IPS-18a (cell line): ENCODE data around the gene PLXNA4.

ENCODE experiments used
- H3K27ac ChIP-seq: one replicate; pipeline ENCODE4 v1.5.1; 2013; ENCODE audit warnings: low read length
- H3K27me3 ChIP-seq: one replicate; pipeline ENCODE4 v1.6.1; 2013; ENCODE audit warnings: mild to moderate bottlenecking, low read length; ENCODE audit not compliant: control insufficient read depth, insufficient read depth
- H3K36me3 ChIP-seq: one replicate; pipeline ENCODE4 v1.6.1; 2013; ENCODE audit warnings: low read depth, low read length; ENCODE audit not compliant: control insufficient read depth
- H3K4me1 ChIP-seq: one replicate; pipeline ENCODE4 v1.6.1; 2013; ENCODE audit warnings: low read depth, low read length; ENCODE audit not compliant: control insufficient read depth
- H3K4me3 ChIP-seq: one replicate; pipeline ENCODE4 v1.5.1; 2013; ENCODE audit warnings: low read length
- H3K9ac ChIP-seq: one replicate; pipeline ENCODE4 v1.6.1; 2013; ENCODE audit warnings: mild to moderate bottlenecking, low read length, moderate library complexity
- H3K9me3 ChIP-seq: one replicate; pipeline ENCODE4 v1.6.1; 2013; ENCODE audit warnings: low read depth, low read length; ENCODE audit not compliant: control insufficient read depth

PLXNA4 gene

DNA sequence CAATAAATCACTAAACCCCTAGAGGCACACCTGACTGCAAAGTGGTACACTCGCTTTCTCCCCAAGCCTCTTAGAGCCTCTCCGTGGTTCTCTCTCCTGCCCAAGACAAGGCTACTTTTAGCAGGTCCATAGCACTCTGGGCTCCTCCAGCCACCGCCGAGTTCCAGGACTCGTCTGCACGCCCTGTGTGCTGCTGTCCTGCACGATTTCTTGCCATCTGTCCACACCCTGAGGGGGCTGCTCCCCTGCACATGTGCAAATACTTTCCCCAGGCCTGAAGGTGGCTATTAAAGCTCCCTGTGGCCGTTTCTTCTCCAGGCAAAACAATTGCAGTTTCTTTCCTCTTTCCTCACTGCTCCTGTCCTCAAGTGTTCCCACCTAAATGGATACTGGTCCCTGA lies 414.3 kb downstream of the PLXNA4 start:
- no peak overlapping the region for H3K4me3 ChIP-seq
- no peak overlapping the region for H3K27ac ChIP-seq
- no peaks in the 10 kb centered on the region for H3K36me3 ChIP-seq
- H3K27me3 ChIP-seq: no peaks in the 10 kb centered on the region
- H3K4me1 ChIP-seq: peaks cover 11% of the 10 kb centered on the region
- no peak overlapping the region for H3K9ac ChIP-seq
- no peaks in the 10 kb centered on the region for H3K9me3 ChIP-seq

DNA sequence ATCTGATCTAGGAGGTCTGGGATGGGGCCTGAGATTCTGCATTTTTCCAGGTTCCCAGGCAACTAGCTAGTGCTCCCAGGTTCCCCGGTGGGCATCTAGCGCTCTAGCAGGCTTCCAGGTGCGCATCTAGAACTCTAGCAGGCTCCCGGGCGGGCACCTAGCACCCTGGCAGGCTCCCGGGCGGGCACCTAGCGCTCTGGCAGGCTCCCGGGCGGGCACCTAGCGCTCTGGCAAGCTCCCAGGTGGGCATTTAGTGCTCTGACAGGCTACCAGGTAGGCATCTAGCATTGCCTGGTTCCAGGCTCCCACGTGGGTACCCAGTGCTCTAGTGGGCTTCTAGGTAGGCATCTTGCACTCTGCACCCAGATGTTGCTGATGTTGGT lies 414.7 kb downstream of the PLXNA4 start:
- no peaks in the 10 kb centered on the region for H3K9me3 ChIP-seq
- no peak overlapping the region for H3K4me3 ChIP-seq
- H3K36me3 ChIP-seq: no peaks in the 10 kb centered on the region
- peaks cover 11% of the 10 kb centered on the region for H3K4me1 ChIP-seq
- no peaks in the 10 kb centered on the region for H3K27me3 ChIP-seq
- H3K27ac ChIP-seq: no peak overlapping the region
- no peak overlapping the region for H3K9ac ChIP-seq

DNA sequence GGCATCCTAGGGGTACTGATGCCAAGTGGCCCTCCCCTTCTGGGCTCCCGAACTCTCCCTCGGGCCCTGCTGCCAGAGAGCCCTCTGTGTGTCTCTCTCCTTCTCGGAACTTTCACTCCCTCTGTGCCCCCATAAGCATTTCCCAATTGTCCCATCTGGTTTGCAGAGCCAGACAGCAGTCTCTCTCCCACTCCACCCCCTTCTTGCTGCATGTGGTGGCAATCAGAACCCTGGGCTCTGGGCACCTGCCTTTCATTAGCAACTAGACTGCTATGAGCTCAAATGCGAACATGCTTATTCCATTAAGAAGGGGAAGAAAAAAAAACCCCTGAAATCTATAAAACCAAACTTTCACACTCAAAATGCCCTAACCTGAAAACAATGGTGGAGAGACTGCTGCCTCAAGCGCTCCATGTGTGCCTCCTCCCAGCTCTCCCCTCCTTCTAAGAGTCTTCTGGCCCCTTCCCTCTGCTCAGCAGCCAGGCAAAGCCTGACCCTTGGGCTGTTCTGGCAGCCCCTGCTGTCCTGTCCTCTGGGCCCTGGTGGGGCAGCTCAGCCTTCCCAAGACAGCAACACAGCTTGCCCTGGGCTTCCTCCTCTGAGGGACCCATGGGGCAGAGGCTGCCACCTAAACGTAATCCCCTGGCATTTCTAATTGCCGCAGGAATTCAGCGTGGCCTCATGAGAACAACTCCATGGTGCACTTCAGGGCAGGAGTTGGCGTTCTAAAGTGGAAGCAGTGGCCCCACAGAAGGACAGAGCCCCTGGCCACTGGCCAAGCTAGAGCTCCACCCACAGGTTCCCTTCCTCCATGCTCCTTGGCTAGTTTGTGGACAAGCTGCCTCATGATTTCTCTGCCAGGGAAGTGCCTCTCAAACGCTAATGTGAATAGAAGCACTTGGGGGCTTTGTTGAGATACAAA lies 415.4 kb downstream of the PLXNA4 start:
- Histone ChIP-seq H3K4me3 (no peak overlapping the region), H3K27ac (no peak overlapping the region), H3K27me3 (no peaks in the 10 kb centered on the region), H3K9me3 (no peaks in the 10 kb centered on the region), H3K36me3 (no peaks in the 10 kb centered on the region), H3K4me1 (peaks cover 11% of the 10 kb centered on the region), H3K9ac (no peak overlapping the region)

DNA sequence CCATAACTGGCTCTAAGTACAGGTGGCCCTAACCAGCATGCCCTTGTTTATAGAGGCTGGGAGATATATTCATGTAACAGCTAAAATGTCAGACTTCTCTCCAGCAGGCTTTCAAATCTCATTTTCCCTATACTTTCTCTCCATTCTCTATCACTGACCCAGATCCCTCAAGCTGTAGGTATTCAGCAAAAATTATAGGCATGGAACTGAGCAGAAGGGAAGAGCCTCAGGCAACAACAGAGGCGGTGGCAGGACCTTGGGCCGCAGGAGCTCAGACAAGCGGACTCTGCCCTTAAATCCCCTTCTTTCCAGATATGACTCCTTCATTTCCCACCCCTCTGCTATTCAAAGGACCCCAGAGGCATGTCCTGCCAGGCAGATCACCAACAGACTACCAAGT lies 417.4 kb downstream of the PLXNA4 start:
- Histone ChIP-seq H3K27ac (no peak overlapping the region), H3K36me3 (no peaks in the 10 kb centered on the region), H3K9ac (no peak overlapping the region), H3K4me3 (no peak overlapping the region), H3K27me3 (no peaks in the 10 kb centered on the region), H3K4me1 (peaks cover 19% of the 10 kb centered on the region), H3K9me3 (no peaks in the 10 kb centered on the region)

DNA sequence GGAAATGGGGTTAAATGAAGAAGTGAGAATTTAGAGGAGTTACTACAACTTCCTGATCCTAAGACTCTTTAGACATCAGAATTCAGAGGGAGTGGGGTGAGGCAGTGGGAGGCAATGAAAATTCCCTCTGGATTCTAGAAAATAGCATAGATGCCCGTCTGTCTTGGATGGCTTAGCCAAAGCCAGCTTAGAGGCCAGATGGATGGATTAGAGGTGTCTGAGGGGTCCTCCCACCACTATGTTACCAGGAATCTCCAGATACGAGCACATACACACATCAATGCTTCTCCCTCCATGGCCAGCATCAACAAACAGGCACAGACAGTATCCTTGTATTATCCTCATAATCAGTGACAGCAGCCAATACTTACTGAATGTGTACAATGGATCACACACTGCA lies 418.1 kb downstream of the PLXNA4 start:
- Histone ChIP-seq H3K27me3 (no peaks in the 10 kb centered on the region), H3K27ac (no peak overlapping the region), H3K9me3 (no peaks in the 10 kb centered on the region), H3K4me1 (peaks cover 19% of the 10 kb centered on the region), H3K4me3 (no peak overlapping the region), H3K9ac (no peak overlapping the region), H3K36me3 (no peaks in the 10 kb centered on the region)

DNA sequence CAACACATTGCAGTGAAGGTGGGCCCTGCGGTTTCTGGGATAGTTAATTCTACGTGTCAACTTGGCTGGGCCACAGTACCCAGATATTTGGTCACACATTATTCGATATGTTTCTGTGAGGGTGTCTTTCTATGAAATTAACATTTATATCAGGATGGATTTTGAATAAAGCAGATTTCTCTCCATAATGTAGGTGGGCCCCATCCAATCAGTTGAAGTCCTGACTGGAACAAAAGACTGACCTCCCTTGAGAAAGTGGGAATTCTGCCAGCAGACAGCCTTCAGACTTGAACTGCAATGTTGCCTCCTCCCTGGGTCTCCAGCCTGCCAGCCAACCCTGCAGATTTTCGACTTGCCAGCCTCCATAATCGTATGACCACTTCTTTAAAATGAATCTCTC lies 420.6 kb downstream of the PLXNA4 start:
- no peaks in the 10 kb centered on the region for H3K27me3 ChIP-seq
- H3K9me3 ChIP-seq: no peaks in the 10 kb centered on the region
- no peak overlapping the region for H3K27ac ChIP-seq
- H3K9ac ChIP-seq: no peak overlapping the region
- no peaks in the 10 kb centered on the region for H3K36me3 ChIP-seq
- H3K4me3 ChIP-seq: no peak overlapping the region
- peaks cover 8% of the 10 kb centered on the region for H3K4me1 ChIP-seq

DNA sequence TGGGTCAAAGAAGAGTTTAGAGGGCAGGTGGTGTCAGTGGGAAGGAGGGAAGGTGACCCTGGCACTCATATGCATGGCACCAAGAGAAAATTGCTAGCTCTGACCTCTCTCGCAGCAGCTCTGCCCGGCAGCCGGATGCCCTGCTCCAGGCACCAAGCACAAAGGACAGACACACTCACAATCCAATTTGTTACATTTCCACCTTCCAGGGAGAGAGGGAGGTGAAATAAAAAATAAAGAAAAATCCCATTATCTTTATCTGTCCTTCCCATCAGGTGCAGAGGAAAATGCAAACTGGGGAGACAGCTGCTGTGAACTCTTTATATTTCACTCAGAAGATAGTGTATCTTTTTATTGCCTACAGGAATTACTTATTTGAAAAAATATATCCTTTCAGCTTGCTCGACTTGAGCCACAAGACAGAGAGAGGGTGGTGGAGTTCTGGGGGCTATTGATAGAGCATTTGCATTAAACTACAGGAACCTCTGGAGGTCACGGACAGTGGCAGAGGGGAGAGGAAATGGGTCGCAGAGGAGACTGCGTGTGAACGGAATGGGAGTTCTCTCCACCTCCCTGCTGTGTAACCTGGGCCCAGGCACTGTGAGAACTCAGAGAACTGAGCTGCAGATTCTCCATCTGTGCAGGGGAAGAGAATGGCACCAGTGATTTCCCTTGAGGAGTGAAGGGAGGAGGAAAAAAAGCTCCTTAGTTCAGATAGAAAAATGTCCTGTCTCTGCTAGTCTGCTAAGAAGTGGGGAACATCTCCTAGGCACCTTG lies 421.4 kb downstream of the PLXNA4 start:
- Histone ChIP-seq H3K27me3 (no peaks in the 10 kb centered on the region), H3K9ac (no peak overlapping the region), H3K36me3 (no peaks in the 10 kb centered on the region), H3K4me3 (no peak overlapping the region), H3K9me3 (no peaks in the 10 kb centered on the region), H3K4me1 (peaks cover 8% of the 10 kb centered on the region), H3K27ac (no peak overlapping the region)

DNA sequence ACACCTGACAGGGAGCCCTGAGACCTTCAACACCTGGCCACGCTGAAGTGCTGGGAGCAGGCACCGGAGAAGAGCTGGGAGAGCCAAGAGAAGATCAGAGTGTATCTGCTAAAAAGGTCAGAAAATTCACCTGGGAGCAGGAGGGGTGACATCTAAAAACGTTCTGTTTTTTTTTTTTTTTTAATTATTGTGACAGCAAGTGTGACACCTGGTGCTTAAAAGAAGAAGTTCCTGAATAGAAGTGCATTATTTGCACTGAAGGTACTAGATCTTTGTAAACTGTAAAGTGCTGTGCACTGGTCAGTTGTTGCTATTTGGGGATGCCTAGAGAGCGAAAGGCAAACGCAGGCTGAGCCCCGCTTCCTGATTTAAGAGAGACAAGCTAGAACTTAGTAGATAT lies 422.0 kb downstream of the PLXNA4 start:
- Histone ChIP-seq H3K27me3 (no peaks in the 10 kb centered on the region), H3K9me3 (no peaks in the 10 kb centered on the region), H3K27ac (no peak overlapping the region), H3K9ac (no peak overlapping the region), H3K4me1 (peaks cover 8% of the 10 kb centered on the region), H3K4me3 (no peak overlapping the region), H3K36me3 (no peaks in the 10 kb centered on the region)

DNA sequence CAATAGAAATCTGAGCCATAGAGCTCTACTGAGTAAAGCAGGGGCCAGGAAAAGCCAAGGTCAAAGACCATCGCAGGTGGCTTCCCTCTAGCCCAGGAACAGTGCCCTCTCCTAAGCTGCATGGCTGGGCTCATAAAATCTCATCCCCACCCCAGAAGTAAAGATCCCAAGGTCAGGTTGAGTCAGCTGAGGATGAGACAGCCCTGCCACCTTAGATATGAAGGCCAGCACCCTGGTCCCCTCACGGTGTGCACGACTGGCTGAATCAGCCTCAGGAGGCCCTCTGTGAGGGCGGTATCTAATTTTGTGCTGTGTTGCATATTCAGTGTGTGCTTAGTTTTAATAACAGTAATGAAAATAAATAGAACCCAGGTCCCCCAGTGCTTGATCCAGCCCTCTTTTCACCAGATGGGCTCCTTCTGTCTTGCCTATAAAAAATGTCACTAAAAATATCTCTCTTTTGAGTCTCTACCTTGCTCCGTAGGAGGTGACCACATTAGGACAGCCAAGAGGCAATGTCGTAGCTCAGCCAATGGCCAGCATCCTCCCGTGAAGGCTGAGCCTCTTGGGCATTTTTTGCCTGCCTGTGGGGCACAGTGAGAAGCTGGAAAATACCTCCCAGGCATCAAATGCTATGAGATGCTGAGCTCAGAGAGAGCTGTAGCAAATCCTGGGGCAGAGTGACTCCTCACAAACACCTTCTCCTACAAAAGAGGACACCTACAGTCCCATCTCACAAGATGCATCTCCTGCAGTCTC lies 424.0 kb downstream of the PLXNA4 start:
- no peaks in the 10 kb centered on the region for H3K9me3 ChIP-seq
- peaks cover 8% of the 10 kb centered on the region for H3K4me1 ChIP-seq
- H3K4me3 ChIP-seq: no peak overlapping the region
- no peaks in the 10 kb centered on the region for H3K36me3 ChIP-seq
- H3K27me3 ChIP-seq: no peaks in the 10 kb centered on the region
- H3K9ac ChIP-seq: no peak overlapping the region
- H3K27ac ChIP-seq: no peak overlapping the region

DNA sequence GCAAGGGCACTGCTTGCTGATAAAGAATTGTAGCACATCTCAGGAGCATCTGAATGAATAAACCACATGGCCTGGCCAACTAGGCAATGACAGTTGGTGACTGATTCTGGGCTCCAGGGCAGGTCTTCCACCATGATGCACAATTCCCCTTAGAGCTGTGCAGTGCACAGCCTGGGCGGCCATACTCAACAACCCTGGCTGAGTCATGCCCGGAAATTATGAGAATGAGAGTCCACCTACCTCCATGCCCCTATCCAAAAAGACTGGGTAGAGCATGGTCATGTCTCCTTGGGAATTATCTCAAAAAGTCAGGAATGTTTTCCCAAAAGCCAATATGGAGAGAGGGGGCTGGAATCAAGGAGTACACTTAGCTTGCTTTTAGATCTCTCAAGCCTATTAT lies 425.6 kb downstream of the PLXNA4 start:
- Histone ChIP-seq H3K36me3 (no peaks in the 10 kb centered on the region), H3K4me3 (no peak overlapping the region), H3K9me3 (no peaks in the 10 kb centered on the region), H3K4me1 (peaks cover 8% of the 10 kb centered on the region), H3K27ac (no peak overlapping the region), H3K27me3 (no peaks in the 10 kb centered on the region), H3K9ac (no peak overlapping the region)

DNA sequence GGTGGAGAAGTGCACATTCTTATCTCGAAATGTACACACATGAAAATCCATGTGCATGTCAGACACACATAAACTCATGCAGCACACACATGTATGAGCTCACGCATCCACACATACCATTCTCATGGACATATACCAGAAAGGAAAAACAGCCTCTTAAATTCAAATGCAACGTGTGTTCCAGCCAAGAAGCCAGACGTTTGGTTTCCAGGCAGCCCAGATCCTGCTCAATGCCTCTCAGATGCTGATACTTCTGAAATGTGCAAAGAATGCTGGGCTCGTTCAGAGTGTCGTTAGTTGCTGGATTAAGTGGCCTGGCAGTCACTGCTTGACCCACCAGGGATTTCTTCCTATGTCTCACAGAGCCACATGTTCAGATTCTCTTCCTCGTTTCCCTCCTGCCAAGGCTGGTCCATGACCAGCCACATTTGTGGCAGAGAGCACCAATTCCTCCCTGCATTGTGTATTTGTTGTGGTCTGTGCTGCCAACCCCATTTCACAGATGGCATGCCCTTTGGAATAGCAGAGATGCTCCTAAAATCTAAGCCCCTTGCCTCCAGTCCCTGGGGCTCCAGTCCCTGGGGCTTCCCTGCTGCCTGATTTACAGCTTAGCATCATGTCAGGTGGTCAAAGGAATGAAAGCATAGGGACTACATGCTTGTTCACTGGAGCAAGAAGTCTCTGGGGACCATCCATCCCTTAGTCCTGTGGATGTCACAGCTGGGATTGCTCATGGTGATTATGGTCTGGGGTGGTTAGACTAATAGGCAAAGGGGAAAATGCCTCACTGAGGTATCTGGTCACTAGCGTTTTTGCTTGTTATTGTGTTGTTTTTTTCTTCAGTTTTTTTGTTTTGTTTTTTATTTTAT lies 426.6 kb downstream of the PLXNA4 start:
- no peaks in the 10 kb centered on the region for H3K9me3 ChIP-seq
- no peak overlapping the region for H3K27ac ChIP-seq
- no peak overlapping the region for H3K4me3 ChIP-seq
- no peak overlapping the region for H3K9ac ChIP-seq
- H3K36me3 ChIP-seq: no peaks in the 10 kb centered on the region
- H3K27me3 ChIP-seq: no peaks in the 10 kb centered on the region
- H3K4me1 ChIP-seq: no peaks in the 10 kb centered on the region
